SK-N-SH treated with all-trans-retinoic acid at 6 μM for 48 hours (cell line): ENCODE data around the gene FAM185A.

ENCODE experiments used
- ARNTL ChIP-seq: fragments of 450-650 bp; formaldehyde crosslinking; IDR thresholded peaks from 2 replicates; pipeline ENCODE4 v1.5.0; 2020; ENCODE audit warnings: low read depth, mild to moderate bottlenecking, moderate library complexity, borderline replicate concordance
- CSDC2 ChIP-seq: fragments of 250-450 bp; sonication (Bioruptor Pico); IDR thresholded peaks from 2 replicates; pipeline ENCODE4 v1.5.0; 2020; ENCODE audit warnings: mild to moderate bottlenecking, moderate library complexity
- GLIS3 ChIP-seq: fragments of 250-450 bp; sonication (Bioruptor Pico); IDR thresholded peaks from 2 replicates; pipeline ENCODE4 v1.5.0; 2020; ENCODE audit warnings: mild to moderate bottlenecking, moderate library complexity
- OSR1 ChIP-seq: fragments of 250-450 bp; sonication (Bioruptor Pico); IDR thresholded peaks from 2 replicates; pipeline ENCODE4 v1.8.0; 2022; ENCODE audit warnings: moderate library complexity, mild to moderate bottlenecking, inconsistent platforms
- PATZ1 ChIP-seq: fragments of 250-450 bp; sonication (Bioruptor Pico); IDR thresholded peaks from 2 replicates; pipeline ENCODE4 v1.8.0; 2020; ENCODE audit warnings: mild to moderate bottlenecking, moderate library complexity, borderline replicate concordance
- POU6F1 ChIP-seq: fragments of 250-450 bp; sonication (Bioruptor Pico); IDR thresholded peaks from 2 replicates; pipeline ENCODE4 v1.8.0; 2021; ENCODE audit warnings: low read depth, mild to moderate bottlenecking, moderate library complexity, borderline replicate concordance
- RARB ChIP-seq: fragments of 250-450 bp; sonication (Bioruptor Pico); IDR thresholded peaks from 2 replicates; pipeline ENCODE4 v1.8.0; 2021; ENCODE audit warnings: mild to moderate bottlenecking, moderate library complexity
- TSHZ2 ChIP-seq: fragments of 250-450 bp; sonication (Bioruptor Pico); IDR thresholded peaks from 2 replicates; pipeline ENCODE4 v1.5.0; 2020; ENCODE audit warnings: mild to moderate bottlenecking, moderate library complexity
- ZC3H10 ChIP-seq: fragments of 250-450 bp; sonication (Bioruptor Pico); IDR thresholded peaks from 2 replicates; pipeline ENCODE4 v1.5.1; 2021; ENCODE audit warnings: mild to moderate bottlenecking, moderate library complexity
- ZFP3 ChIP-seq: fragments of 250-450 bp; sonication (Bioruptor Pico); IDR thresholded peaks from 2 replicates; pipeline ENCODE4 v1.5.0; 2020; ENCODE audit warnings: mild to moderate bottlenecking, moderate library complexity
- ZFP30 ChIP-seq: fragments of 450-650 bp; formaldehyde crosslinking; IDR thresholded peaks from 2 replicates; pipeline ENCODE4 v1.5.0; 2022; ENCODE audit warnings: mild to moderate bottlenecking, moderate library complexity
- ZNF565 ChIP-seq: fragments of 450-650 bp; formaldehyde crosslinking; conservative IDR thresholded peaks from 2 replicates; pipeline ENCODE4 v1.5.0; 2020; ENCODE audit warnings: low read depth, mild to moderate bottlenecking, moderate library complexity
- ZNF8 ChIP-seq: fragments of 450-650 bp; formaldehyde crosslinking; IDR thresholded peaks from 2 replicates; pipeline ENCODE4 v1.5.0; 2020; ENCODE audit warnings: mild to moderate bottlenecking, moderate library complexity

GRCh38 chr7:102849079-102849478, 100.3 kb downstream of the FAM185A start:
- TF ChIP-seq ZNF8 (CRISPR knock-in tag) (no peak), ZFP30 (CRISPR knock-in tag) (no peak), POU6F1 (CRISPR knock-in tag) (no peak), ZFP3 (CRISPR knock-in tag) (no peak), OSR1 (CRISPR knock-in tag) (no peak), ZC3H10 (no peak), RARB (CRISPR knock-in tag) (no peak), PATZ1 (CRISPR knock-in tag) (no peak), ARNTL (no peak), ZNF565 (CRISPR knock-in tag) (no peak), CSDC2 (CRISPR knock-in tag) (no peak), TSHZ2 (CRISPR knock-in tag) (no peak), GLIS3 (CRISPR knock-in tag) (no peak)
